Testis (tissue), 3 donors: ENCODE results near the gene SLX9. TPM values are rescaled to one million over a fixed set of nuclear protein-coding genes. Genes with fewer than 3 reads are reported as not detected.
A peak's percentile ranks its signal among the peaks of the same experiment; 100 is the strongest.

Experiments
- DNase-seq: peaks from one replicate; pipeline ENCODE4 v3.0.0-alpha.2; 2019
- H3K27ac ChIP-seq, 2 donors: fragments of 200-600 bp; sonication (generic); one replicate each; pipeline ENCODE4 v1.5.1; 2019
- H3K27me3 ChIP-seq: fragments of 200-600 bp; sonication (generic); one replicate; pipeline ENCODE4 v1.5.1; 2019
- H3K36me3 ChIP-seq: fragments of 200-600 bp; sonication (generic); one replicate; pipeline ENCODE4 v1.5.1; 2017; ENCODE audit warnings: low read depth; ENCODE audit errors: missing control alignments
- H3K4me1 ChIP-seq: fragments of 200-600 bp; sonication (generic); one replicate; pipeline ENCODE4 v1.5.1; 2019
- H3K4me3 ChIP-seq, 2 donors: fragments of 200-600 bp; sonication (generic); one replicate each; pipeline ENCODE4 v1.5.1; 2017 to 2019
- H3K9me3 ChIP-seq: fragments of 200-600 bp; sonication (generic); one replicate; pipeline ENCODE4 v1.5.1; 2017
- CTCF ChIP-seq, 3 experiments: fragments of 450-650 bp in 2 of 3; fragments of 200-600 bp in 1 of 3; sonication (generic) in 1 of 3; IDR thresholded peaks; one replicate each; pipeline ENCODE4 v1.5.1; 2016 to 2019; ENCODE audit warnings: antibody characterized with exemption in 3 of 3, mild to moderate bottlenecking in 2 of 3, moderate library complexity in 1 of 3
- POLR2A ChIP-seq: fragments of 450-650 bp; IDR thresholded peaks from one replicate; pipeline ENCODE4 v1.6.1; 2017; ENCODE audit warnings: antibody characterized with exemption, mild to moderate bottlenecking, moderate library complexity
- WGBS, 2 donors: methylation state at CpG; one replicate each; pipeline ENCODE4 v1.1.5; 2018; 5-methylcytosine and 5-hydroxymethylcytosine counted together
- intact Hi-C: fragments of 100-400 bp; cut with DNase I; formaldehyde crosslinking; loops from one replicate; pipeline ENCODE4 v1.15.1; 2023; ENCODE audit warnings: low total_unique reads
- polyA plus RNA-seq: library from polyadenylated mRNA; stranded (reverse); fragments of 350-450 nt; fragmentation: Illumina TruSeq; extraction: RNeasy Lipid Tissue Mini Kit (QIAGEN cat#74804); gene quantifications from one replicate; pipeline ENCODE4 v1.2.3, GENCODE V29; 2014; ENCODE audit warnings: low read depth, low replicate concordance; ENCODE audit not compliant: insufficient read depth
- total RNA-seq, 2 donors: library from RNA; depleted of rRNA; stranded (reverse); fragments of >200 nt; gene quantifications; one replicate each; pipeline ENCODE4 v1.2.3, GENCODE V29; 2016

The SLX9 gene
- total and polyA plus RNA-seq, 3 donors from 2014 or later = 30.8 to 46.2 (median 31.9) TPM

DNA sequence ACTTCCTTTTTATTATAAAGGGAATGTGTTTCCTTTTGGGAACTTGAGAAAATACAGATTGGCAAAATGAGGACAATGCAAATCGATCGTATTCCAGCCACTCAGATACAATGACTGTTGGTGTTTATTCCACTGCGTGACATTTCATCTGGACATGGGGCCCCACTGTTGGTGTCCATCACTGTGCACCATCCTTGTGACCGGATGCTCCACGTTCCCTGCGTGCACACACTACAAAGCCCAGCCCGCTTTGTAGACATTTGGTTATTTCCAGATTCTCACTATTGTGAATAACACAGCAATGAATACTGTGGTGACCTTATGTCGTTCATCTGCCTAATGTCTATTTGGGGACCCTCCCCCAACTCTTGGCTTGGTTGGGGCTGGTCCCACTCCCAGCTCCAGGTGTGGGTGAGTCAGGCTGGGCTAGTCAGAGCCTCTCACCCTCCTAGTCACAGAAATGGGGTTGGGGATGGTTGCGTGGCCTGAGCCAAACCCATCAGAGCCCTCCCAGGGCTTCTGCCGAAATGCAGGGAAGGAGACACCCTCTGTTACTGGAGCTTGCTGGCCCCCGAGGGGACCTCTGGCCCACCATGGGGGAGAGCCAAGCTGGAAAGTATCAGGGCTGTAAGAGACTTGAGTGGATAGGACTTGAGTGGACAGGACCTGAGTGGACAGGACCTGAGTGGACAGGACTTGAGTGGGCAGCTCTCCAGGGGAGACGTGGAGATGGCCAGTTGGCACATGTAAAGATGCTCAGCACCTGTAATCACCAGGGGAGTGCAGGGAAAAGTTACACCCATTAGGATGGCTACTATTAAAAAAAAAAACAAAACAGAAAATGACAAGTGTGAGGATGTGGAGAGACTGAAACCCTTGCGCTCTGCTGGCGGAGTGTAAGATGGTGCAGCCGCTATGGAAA is 77.5 kb downstream of the SLX9 start:
- H3K27me3 ChIP-seq = no peaks in the 10 kb centered on the region
- intact Hi-C loops = no loop called here
- H3K4me1 ChIP-seq = no peaks in the 10 kb centered on the region
- TF ChIP-seq POLR2A (no peak), CTCF (IDR thresholded peaks at IDR 0.05) (no peak)
- no peak overlapping the region for H3K27ac ChIP-seq
- H3K9me3 ChIP-seq = no peaks in the 10 kb centered on the region
- 83 to 84% methylated on average over 15 of the region's 15 CpGs for WGBS, 2 donors
- DNase-seq = no peak
- no peaks in the 10 kb centered on the region for H3K36me3 ChIP-seq
- H3K4me3 ChIP-seq = no peak overlapping the region

- DNase-seq = no peak
- Histone ChIP-seq H3K36me3 (no peaks in the 10 kb centered on the region), H3K9me3 (no peaks in the 10 kb centered on the region), H3K27me3 (no peaks in the 10 kb centered on the region), H3K27ac (no peak overlapping the region), H3K4me3 (peak overlapping the region; percentile 31 to 42), H3K4me1 (no peaks in the 10 kb centered on the region)
- intact Hi-C loops = no loop called here
- TF ChIP-seq CTCF (IDR thresholded peaks at IDR 0.05) = no peak
- no peak for TF ChIP-seq POLR2A
- 15 to 50% methylated on average over 1 to 54 of the region's 101 CpGs for WGBS, 2 donors
Observed at GRCh38 chr21:45018131-45019075, 78.6 kb downstream of the SLX9 start.

DNA sequence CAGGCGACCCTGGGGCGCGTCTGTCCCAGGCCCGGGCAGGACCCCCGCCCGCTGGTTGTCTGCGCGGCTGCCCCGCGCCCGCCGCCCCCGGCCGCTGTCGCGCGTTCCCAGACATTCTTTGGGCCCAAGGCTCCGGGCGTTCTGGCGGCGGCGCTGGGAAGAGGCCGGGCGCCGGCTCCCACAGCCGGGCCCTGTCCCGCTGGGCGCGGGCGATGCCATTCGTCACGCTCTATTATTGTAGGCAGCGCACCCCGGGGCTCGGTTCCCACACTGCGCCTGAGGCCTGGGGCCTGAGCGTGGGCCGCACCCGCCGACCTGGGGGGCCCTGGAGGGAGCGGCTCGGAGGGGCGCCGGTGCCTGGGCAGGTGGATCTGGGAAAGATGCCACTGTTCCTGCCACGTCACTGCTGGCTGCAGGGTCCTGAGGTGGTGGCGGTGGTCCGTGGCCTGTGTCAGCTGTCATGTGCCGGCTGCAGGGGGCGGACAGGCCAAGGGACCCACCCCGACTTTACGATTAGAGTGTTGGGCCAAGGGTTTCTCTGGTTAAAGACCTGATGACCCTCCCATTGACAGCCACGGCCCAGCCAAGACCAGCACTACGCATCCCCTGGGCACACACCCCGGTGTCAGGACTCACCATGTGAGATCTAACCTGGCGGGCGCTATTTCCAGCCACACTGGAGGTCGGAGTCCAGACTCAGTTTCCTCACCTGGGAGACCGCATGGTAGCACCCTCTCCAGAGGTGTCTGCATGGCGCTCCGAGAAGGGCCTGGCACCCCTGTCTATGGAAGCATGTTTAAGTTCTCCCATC is 79.5 kb downstream of the SLX9 start:
- TF ChIP-seq CTCF (IDR thresholded peaks at IDR 0.05) = no peak
- TF ChIP-seq POLR2A = no peak
- WGBS, 2 donors = 43 to 58% methylated on average over 13 to 46 of the region's 60 CpGs
- Histone ChIP-seq H3K27ac (no peak overlapping the region), H3K4me1 (no peaks in the 10 kb centered on the region), H3K27me3 (no peaks in the 10 kb centered on the region), H3K36me3 (no peaks in the 10 kb centered on the region), H3K4me3 (peak overlapping the region; percentile 31 to 42), H3K9me3 (no peaks in the 10 kb centered on the region)
- intact Hi-C loops = no loop called here
- no peak for DNase-seq

DNA sequence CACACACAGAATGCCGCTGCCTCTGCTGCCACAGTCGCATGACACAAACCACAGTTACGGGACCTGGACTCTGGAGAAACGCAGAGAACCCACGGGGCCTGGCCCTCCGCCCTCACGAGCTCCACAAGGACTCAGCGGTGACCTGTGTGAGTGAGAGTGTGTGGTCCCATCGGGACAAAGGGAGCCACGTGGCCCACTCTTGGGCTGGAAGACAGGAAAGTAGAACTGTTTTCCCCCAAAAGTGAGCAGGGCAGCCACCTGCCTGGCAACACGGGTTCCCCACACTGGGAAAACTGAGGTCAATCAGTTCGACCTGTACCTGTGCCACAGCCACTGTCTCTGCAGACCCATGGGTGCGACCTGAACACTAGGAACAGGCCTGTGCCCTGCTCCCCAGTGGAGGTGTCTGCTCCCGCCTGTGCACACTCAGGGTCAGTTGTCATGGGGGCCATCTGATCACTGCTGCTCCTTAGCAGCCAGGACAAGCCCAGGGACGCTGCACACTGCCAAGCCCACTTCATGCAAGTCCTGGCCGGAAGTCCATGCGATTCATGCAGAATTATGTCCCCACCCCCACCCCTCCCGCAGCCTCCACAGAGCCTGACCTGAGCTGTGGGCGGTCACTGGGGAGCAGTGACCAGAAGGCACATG is 80.2 kb downstream of the SLX9 start:
- Histone ChIP-seq H3K4me1 (no peaks in the 10 kb centered on the region), H3K9me3 (no peaks in the 10 kb centered on the region), H3K27ac (no peak overlapping the region), H3K36me3 (no peaks in the 10 kb centered on the region), H3K27me3 (no peaks in the 10 kb centered on the region), H3K4me3 (no peak overlapping the region)
- no peak for TF ChIP-seq POLR2A
- no peak for TF ChIP-seq CTCF (IDR thresholded peaks at IDR 0.05)
- DNase-seq = no peak
- intact Hi-C loops = no loop called here
- WGBS, 2 donors = 71 to 84% methylated on average over 12 to 19 of the region's 19 CpGs
